K562 (cell line): ENCODE data around the gene CEL.
"Not testable (repeated sequence)": the region's sequence is repeated elsewhere in the genome, so short reads cannot be mapped to it uniquely, and the experiment has no call there.

Source experiments
- BHLHE40 ChIP-seq: IDR thresholded peaks from 2 replicates; pipeline ENCODE4 v1.6.1; 2011; ENCODE audit warnings: low read length, improper control_type of control experiment
- POLR2AphosphoS5 ChIP-seq: IDR thresholded peaks from 2 replicates; pipeline ENCODE4 v1.6.1; 2011; ENCODE audit warnings: mild to moderate bottlenecking, low read depth, low read length, moderate library complexity; ENCODE audit not compliant: control insufficient read depth, insufficient read depth
- TCF3 ChIP-seq: sonication (generic); formaldehyde crosslinking; IDR thresholded peaks from 2 replicates; pipeline ENCODE4 v1.4.0; 2020; ENCODE audit warnings: mild to moderate bottlenecking, missing genetic modification reagents
- ZNF766 ChIP-seq: fragments of 200-800 bp; sonication (Bioruptor generic); conservative IDR thresholded peaks from 2 replicates; pipeline ENCODE4 v1.6.1; 2016; ENCODE audit warnings: missing genetic modification characterization, missing compliant biosample characterization
- TF ChIP-seq, protein P1 (sequence below), 3 experiments: IDR thresholded peaks in 2 of 3; conservative IDR thresholded peaks in 1 of 3; 2 replicates each; pipeline ENCODE4 v1.5.1; 2011 to 2012; ENCODE audit warnings: low read length in 3 of 3, mild to moderate bottlenecking in 3 of 3, control low read depth in 2 of 3, improper control_type of control experiment in 1 of 3, inconsistent platforms in 1 of 3, low read depth in 1 of 3, mixed read lengths in 1 of 3, moderate library complexity in 1 of 3; ENCODE audit not compliant: insufficient read depth in 2 of 3

- not testable (repeated sequence) for TF ChIP-seq POLR2AphosphoS5; TCF3 (CRISPR knock-in tag); ZNF766; BHLHE40
- TF ChIP-seq, protein P1, sequence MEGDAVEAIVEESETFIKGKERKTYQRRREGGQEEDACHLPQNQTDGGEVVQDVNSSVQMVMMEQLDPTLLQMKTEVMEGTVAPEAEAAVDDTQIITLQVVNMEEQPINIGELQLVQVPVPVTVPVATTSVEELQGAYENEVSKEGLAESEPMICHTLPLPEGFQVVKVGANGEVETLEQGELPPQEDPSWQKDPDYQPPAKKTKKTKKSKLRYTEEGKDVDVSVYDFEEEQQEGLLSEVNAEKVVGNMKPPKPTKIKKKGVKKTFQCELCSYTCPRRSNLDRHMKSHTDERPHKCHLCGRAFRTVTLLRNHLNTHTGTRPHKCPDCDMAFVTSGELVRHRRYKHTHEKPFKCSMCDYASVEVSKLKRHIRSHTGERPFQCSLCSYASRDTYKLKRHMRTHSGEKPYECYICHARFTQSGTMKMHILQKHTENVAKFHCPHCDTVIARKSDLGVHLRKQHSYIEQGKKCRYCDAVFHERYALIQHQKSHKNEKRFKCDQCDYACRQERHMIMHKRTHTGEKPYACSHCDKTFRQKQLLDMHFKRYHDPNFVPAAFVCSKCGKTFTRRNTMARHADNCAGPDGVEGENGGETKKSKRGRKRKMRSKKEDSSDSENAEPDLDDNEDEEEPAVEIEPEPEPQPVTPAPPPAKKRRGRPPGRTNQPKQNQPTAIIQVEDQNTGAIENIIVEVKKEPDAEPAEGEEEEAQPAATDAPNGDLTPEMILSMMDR (IDR thresholded peaks at IDR 0.05 in 2 of 3, conservative IDR thresholded peaks at IDR 0.05 in 1 of 3; ENCODE audit: insufficient read depth in 2 of 3, low read depth in 1 of 3, low read length in 3 of 3) = not testable (repeated sequence)
These were observed 6.7 kb downstream of the CEL start for GRCh38 chr9:133068431-133068830.
